GM19035 (cell line): ENCODE results near the gene OR2L8.

Experiments used
- ATAC-seq: cut with Tn5 transposase; IDR thresholded peaks from one replicate; pipeline ENCODE4 v1.9.1; 2021; ENCODE audit not compliant: unreplicated experiment

OR2L8 gene

GRCh38 chr1:247948558-247948957, at the start of gene OR2L8:
Gene OR2L8 (plus strand): TSS chr1:247948858. CDS start chr1:247948858, 0 bp downstream.
- ATAC-seq, result no peak

- no peak for ATAC-seq
Observed at GRCh38 chr1:247904122-247904521, 44.5 kb upstream of the OR2L8 start.

- ATAC-seq, result no peak
Observed at GRCh38 chr1:247905181-247905580, 43.5 kb upstream of the OR2L8 start.

GRCh38 chr1:247905910-247906503, 42.7 kb upstream of the OR2L8 start:
- ATAC-seq, result no peak

GRCh38 chr1:247906504-247907047, 42.1 kb upstream of the OR2L8 start:
- peak; percentile 53 for ATAC-seq

GRCh38 chr1:247908766-247909165, 39.9 kb upstream of the OR2L8 start:
- ATAC-seq, result no peak

GRCh38 chr1:247913786-247914185, 34.9 kb upstream of the OR2L8 start:
- no peak for ATAC-seq

- ATAC-seq, result no peak
Observed at GRCh38 chr1:247914941-247915662, 33.6 kb upstream of the OR2L8 start.

- no peak for ATAC-seq
Observed at GRCh38 chr1:247919952-247920351, 28.7 kb upstream of the OR2L8 start, which contains the start of gene OR2T8. Gene OR2T8 (plus strand): TSS chr1:247920252. CDS start chr1:247921018, 766 bp downstream.

- ATAC-seq, result no peak
Observed at GRCh38 chr1:247923941-247924340, 24.7 kb upstream of the OR2L8 start.

GRCh38 chr1:247924868-247925267, 23.8 kb upstream of the OR2L8 start, which contains the start of gene OR2AJ1:
Gene OR2AJ1 (plus strand): TSS chr1:247924889. CDS start chr1:247933769, 8,880 bp downstream.
- no peak for ATAC-seq

GRCh38 chr1:247933989-247934388, 14.7 kb upstream of the OR2L8 start:
- ATAC-seq, result no peak

- ATAC-seq, result no peak
Observed at GRCh38 chr1:247935781-247936180, 12.9 kb upstream of the OR2L8 start.

GRCh38 chr1:247936415-247936814, 12.2 kb upstream of the OR2L8 start:
- no peak for ATAC-seq

GRCh38 chr1:247936965-247937734, 11.5 kb upstream of the OR2L8 start:
- peak; percentile 100 for ATAC-seq

GRCh38 chr1:247942624-247943023, 6.0 kb upstream of the OR2L8 start:
- no peak for ATAC-seq

GRCh38 chr1:247953408-247953807, 4.8 kb downstream of the OR2L8 start:
- ATAC-seq, result no peak

- no peak for ATAC-seq
Observed at GRCh38 chr1:247961791-247962190, 13.1 kb downstream of the OR2L8 start.

- no peak for ATAC-seq
Observed at GRCh38 chr1:247962911-247963588, 14.4 kb downstream of the OR2L8 start.

- no peak for ATAC-seq
Observed at GRCh38 chr1:247964933-247965332, 16.3 kb downstream of the OR2L8 start, which contains the start of gene OR2AK2. Gene OR2AK2 (plus strand): TSS chr1:247965233. CDS start chr1:247965377, 144 bp downstream.
